Inflammatory macrophage treated with lipopolysaccharide for 4 hours (primary cell): ENCODE results near the gene ZMYND10.

Experiments used
- DNase-seq: peaks from one replicate; pipeline ENCODE4 v3.0.0-alpha.2; 2020

ZMYND10 gene

DNA sequence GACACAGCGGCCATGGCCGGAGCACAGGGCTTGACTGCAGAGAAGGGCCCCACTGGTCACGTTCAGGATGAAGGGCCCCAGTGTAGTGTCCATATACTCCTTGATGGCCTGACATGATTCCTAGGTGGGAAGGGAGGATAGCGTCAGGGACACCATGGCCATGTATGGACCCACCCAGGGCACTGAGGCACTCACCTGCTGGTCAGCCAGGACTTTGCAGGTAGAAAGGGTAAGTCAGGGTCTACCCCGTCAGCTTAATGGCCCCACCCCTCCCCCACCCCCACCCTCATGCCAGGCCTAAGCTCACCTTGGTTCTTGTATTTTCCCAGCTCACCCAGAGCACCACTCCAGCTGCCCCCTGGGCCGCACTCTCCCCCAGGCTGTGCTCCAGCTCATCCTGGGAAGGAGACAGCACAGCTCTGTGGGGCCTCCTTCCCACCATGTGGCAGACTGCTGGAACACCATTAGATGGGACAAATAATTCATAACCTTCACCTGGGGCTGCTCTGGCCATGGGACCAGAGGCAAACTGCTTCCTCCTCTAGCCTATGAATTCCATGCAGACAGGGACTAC lies 44.8 kb downstream of the ZMYND10 start:
- no peak for DNase-seq

DNA sequence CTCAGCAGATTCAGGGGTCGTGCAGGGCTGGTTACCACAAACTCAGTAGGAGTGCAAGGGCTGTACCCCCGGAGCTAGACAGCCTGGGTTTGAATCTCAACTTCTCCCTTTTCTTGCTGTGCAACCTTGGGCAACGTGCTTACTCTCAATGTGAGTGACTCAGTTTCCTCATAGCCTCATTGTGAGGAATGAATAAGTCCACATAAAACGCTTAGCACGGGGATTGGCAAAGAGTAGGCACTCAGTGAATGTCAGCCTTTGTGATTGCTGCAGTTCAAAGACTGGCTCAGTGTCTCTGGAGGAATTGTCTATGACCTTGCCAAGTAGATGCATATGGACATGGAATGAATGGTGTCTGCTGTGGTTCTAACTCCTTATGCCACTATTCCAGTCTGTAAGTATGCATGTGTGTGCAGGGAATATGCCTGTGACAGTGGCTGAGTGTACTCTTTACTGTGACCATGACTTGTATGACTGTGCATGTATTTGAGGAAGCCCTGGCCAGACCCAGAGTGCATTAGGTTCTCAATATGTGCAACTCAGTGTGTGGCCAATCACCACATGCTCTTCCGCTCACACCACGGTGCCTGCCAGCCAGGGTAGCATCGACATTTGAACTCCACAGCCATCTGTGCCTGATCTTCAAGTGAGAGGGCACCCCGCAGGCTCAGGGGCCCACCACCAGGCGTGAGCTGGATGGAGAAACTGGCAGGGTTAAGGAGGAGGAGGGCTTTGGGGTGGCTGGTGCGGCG lies 45.4 kb downstream of the ZMYND10 start:
- DNase-seq, result peak; percentile 86

DNA sequence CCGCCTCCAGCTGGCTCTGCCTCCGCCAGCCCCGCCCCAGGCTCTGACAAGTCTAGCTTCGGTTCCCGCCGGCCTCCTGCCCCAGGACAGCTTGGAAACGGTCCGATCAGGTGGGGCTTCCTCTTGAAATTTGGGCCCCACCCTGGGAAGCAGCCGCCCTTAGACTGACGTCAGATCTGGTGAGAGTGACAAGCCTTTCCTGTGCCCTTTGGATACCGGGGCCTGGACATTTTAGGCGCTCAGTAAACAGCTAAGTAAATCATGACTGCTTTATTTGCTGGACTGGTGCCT lies 45.9 kb downstream of the ZMYND10 start:
- DNase-seq, result no peak

DNA sequence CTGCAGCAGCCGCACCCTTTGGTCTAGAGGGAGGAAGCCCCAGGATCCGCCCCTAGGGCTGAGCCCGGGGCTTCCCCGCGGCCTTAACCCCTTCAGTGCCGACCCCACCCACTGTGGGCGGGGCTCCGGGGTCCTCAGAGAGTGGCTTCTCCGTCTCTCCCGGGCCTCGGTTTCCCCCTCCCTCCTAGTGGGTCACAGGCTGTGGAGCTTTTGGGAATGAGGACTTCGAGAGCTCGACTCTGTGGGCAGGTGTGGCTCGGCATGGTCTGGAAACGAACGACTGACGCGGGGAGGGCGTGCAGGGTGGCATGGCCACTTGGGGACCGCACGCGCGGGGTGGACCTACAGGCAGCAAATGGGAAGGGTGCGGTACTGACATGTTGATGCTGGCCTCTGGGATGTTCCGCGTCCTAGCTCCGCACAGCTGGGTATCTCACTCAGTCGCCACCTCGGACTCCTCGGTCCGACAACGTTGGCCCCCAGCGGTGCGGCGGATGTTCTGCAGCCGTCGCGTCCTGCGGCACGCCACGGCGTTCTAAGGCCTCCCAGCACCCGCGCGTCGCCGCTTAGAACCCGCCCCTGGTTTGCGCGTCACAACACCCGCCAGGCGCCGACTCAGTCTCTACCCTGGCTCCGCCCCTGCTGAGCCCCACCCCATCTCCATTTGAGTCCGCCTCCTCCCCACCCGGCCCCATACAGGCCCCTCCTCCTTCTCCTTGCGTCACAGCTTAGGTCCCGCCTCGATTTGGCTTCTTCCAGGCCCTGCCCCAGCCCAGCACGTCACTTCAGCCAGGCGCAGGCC lies 46.5 kb downstream of the ZMYND10 start, which contains the start of the genes HYAL3 and NAA80:
Gene HYAL3, minus strand, starts transcription at position 570 of the 802 bp plus-strand sequence. CDS start 3,803 bp downstream, outside the sequence.
Gene NAA80, minus strand, starts transcription at position 570 of the 802 bp plus-strand sequence. CDS start 1,942 bp downstream, outside the sequence.
- peak; percentile 100 for DNase-seq

DNA sequence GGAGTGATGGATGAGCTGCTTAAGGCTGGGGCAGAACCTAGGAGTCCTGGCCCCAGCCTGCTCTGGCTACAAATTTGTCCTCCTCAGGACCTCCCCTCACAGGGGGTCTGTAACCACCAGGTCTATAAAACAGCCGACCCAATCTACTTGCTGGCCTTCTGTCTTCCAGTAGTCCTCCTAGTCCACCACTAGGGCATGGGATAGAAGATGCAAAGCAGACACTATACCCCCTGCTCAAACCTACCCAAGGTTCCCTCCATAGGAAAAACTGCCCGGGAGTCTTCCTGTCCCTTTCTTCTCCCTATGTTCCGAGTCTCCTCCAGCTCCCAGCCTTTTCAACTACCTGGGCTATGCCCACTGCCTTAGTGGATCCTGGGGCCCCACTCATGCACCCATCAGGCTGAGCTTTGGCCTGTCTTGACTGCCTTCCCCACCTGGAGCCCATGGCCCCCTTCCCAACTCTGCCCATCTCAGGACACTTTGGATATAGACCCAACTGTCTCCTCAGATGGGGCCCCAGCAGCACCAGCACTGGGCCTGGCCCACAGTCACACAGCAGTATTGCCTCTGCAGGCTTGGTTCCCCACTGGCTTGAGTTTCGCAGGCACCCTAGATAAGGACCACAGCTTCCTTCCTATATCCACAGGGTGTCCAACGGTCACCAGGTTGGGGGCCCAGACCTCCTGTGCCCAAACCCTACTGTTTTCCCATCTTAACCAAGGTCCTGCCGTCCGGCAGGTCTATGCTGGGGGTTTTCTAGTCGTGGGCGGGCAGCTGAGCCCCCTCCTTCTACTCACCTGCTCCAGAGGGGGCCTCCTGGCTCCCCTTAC lies 47.4 kb downstream of the ZMYND10 start:
- DNase-seq, result peak; percentile 21

DNA sequence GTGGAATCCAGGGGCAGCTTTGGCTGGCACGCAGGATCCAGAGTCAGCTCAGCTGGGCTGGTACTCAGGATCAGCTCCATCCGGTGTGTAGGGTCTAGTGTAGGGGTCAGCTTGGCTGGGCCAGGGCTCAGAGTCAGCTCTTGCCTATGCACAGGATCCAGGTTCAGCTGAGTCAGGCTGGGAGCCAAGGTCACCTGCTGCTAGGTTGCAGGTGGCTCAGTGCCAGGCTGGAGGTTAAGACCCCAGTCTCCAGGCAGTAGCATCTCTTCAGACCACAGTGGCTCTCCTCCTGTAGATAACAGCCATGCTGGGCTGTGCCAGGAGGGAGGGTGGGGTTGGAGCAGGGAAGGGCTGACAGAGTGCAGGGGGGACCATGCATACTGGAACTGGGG lies 48.2 kb downstream of the ZMYND10 start:
- no peak for DNase-seq

DNA sequence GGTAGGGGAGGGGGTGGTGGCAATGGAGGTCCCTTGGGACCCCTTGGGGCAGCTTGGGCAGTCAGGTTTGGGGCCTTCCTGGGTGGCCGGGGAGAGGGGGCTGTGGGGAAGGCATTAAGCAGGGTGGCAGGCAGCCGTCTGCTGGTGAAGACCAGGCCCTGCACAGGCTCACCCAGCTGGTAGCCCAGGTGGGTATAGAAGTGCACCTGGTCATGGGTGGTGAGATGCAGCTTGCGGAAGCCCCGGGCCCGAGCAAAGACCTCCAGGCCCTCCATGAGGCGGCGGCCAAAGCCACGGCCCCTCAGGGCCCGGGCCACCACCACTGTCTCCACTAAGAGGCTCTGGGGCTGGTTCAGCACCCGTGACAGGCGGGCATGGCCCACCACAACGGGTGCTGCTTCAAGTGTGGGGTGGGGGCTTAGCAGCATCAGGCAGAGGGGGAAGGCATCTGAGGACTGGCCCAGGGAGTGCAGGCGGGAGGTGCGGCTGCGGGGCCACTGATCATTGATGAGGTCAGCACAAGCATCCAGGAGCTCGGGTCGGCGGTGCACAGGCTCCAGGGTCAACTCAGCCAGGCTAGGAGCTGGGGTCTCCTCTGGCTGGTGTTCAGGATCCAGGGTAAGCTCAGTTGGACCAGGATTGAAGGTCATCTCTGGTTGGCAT lies 48.7 kb downstream of the ZMYND10 start:
- no peak for DNase-seq

DNA sequence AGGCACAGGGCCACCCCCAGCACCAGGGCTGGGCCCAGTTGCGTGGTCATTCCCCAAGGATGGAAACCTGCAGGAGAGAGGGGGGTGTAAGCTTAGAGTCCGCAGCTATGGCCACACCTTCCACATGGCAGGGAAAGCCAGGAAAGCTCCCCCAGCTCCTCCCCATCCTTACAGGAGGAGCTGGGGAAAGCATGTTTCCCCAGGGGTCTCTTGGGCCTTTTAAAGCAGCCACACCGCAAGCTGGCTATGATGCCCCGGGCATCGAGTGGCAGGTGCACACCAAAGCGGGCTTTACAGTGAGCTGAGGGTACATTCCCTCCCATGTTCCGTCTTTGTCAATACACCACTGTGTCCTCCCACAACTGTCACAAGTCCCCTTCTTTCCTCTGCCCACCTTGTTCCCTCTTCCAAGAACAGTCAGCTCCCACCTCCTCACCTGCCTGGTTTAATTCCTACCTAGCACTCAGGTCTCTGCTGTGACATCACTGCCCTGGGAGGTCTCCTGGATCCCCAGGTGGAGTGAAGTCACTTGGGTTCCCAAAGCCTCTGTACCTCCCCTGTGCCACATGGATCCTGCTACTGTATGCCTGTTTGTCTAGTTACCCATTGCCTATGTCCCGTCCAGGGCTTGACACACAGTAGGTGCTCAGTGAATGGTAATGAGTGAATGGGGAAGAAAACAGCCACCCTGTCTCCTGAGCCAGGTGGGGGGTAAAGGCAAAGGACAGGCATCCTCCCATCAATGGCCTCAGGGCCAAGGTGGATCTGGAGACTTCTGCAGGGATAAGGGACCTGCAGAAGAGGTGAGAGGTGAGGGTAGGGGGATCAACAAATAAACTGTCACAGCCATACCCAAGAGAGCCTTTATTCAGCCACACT lies 49.7 kb downstream of the ZMYND10 start:
- DNase-seq, result no peak

DNA sequence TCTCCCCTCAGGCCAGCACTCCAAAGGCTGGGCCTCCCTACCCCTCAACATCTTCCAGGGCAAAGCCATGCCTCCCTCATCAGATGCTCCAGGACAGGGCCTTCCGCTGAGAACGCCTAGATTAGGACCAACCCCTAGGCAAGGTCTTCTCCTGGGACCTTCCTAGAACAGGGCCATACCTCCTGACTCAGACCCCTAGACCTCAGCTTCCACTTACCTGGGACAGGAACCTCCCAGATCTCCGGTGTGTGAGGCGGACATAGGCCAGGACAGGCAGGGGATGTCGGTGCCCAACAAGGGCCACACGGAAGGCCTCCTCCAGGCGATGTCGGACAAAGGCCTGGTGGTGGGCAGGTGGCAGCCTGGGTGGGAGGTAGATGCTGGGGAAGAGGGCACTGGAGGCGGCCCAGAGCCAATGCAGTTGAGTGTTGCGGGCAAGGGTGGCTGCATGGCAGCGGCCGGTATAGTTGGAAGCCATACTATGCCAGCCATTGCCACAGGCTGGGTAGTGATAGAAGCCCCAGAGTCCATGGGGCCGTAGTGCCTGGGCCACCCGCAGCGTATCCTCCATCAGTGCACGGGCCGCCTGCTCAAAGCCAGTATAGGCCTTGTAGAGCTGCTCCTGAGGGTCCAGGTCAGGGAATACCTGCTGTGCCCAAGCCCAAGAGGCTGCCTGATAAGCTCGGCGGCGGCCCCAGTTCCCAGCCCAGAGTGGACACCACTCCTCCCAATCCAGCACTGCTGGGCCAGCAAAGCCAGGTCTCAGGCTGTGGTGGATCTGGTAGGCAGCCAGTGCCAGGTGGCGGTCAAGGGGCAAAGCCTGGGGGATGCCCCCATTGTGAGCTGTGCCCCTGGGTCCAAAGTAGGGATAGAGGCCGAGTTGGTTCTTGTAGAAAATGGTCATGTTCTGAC lies 50.8 kb downstream of the ZMYND10 start:
- DNase-seq, result no peak

DNA sequence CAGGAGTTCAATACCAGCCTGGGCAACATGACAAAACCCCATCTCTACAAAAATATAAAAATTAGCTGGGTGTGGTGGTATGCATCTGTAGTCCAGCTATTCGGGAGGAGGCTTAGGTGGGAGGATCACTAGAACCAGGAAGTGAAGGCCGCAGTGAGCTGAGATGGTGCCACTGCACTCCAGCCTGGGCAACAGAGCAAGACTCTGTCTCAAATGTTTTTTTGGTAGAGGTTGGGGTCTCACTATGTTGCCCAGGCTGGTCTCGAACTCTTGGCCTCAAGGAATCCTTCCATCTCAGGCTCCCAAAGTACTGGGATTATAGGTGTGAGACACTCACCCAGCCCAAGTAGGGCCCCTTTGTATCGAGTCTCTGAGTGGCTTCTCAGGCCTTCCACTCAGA lies 51.4 kb downstream of the ZMYND10 start:
- no peak for DNase-seq

DNA sequence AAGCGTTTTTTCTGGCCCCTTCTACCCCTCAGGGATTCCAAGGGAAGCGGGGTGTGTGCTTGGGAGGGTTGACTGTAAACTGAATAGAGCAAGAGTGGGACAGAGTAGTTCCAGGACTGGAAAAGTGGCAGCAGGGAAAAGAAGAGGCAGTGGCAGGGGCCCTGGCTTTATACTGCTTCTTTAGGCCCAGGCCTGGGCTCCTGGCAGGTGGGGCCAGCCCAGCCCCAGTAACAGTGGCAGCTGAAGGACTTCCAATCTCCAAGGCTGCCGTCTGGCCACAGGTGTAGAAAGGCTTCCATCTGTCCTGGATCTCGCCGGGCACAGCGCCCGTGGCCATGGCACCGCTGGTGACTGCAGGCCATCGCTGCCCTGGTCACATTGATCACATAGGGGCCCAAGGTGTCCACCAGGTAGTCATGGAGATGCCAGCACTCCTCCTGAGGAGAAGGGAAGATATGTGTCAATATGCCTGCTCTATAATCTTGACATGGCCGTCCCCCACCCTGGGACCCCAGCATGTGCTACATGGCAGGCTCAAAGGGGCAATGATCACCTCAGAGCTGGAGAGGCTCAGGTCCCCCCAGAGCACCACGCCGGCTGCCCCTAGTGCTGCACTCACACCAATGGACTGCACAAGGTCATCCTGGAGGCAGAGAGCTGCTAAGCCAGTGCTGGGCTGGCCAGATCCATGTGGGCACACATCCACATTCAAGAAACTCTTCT lies 52.3 kb downstream of the ZMYND10 start:
- no peak for DNase-seq

DNA sequence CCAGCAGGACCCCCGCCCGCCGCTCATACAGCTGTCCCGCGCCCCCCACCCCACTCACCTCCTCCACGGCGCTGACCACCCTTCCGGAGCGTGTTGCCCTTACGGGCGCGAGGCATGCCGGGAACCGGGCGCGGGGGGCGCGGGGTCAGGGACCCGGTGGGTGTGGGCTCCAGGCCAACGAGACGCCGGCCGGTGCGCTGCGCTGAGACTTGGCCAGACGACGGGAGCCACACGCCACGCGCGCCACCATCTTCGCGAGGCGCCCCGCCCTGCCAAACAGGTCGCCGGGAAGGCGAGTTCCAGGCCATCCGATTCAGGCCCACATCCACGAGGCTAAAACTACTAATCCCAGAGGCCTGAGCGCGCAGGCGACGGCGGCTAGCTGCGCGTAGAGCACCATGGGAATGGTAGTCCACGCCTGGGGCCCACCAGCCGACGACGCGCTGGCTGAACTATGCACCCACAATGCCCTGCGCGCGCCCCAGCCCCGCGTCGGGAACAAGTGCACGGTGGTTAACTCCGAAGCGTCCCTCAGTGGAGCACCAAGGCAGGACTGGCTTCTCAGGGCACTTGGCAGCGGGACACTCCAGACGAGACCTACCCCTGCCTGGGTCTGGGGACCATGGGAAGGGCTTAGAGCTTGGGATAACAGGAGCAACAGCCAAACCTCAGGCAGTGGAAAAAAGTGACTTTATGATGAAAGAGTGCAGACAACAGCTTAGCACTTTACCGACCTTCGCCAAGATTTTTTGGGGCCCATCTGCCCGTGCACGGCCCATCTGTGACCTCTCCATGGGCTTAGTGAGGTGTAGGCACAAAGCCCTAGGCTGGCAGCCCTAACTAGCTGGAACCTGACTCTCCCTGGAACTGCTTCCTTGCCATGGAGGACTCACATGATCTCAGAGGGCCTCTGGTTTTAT lies 53.1 kb downstream of the ZMYND10 start, which contains the start of gene IFRD2:
Gene IFRD2, minus strand, starts transcription at position 271 of the 920 bp plus-strand sequence. Its CDS starts 155 bp downstream, at position 116.
- DNase-seq, result peak; percentile 98
